Pancreas (tissue), 10 donors: ENCODE results near the gene SCAF11. TPM values are rescaled to one million over a fixed set of nuclear protein-coding genes. Genes with fewer than 3 reads are reported as not detected.

ENCODE experiments used
- ATAC-seq, 4 donors: fragments of 200-7000 bp; cut with Tn5 transposase; one replicate each; pipeline versions ENCODE4 v1.8.0 to v1.9.1; 2020; ENCODE audit warnings: mild to moderate bottlenecking in 4 of 4, moderate library complexity in 4 of 4
- DNase-seq, 6 donors: peaks; one replicate each; pipeline ENCODE4 v3.0.0-alpha.2; 2020
- FAIRE-seq: peaks from 2 replicates; lab custom pipeline; 2012; peaks lifted over from hg19 to GRCh38; lab: Jason Lieb, UNC
- H3K27ac ChIP-seq, 4 donors: fragments of 200-600 bp; sonication (generic); 1 replicate in 3 of 4; 2 replicates in 1 of 4; pipeline versions ENCODE4 v1.5.0 to v1.8.0; 2020
- H3K27me3 ChIP-seq, 4 donors: fragments of 200-600 bp; one replicate each; pipeline ENCODE4 v1.8.0; 2021
- H3K36me3 ChIP-seq, 3 donors: fragments of 200-600 bp; sonication (generic) in 1 of 3; one replicate each; pipeline versions ENCODE4 v1.5.0 to v1.8.0; 2020 to 2021
- H3K4me1 ChIP-seq, 3 donors: fragments of 200-600 bp; one replicate each; pipeline ENCODE4 v1.8.0; 2021
- H3K4me3 ChIP-seq, 4 donors: fragments of 200-600 bp; sonication (generic) in 2 of 4; one replicate each; pipeline versions ENCODE4 v1.5.0 to v1.8.0; 2020 to 2021
- H3K9me3 ChIP-seq, 4 donors: fragments of 200-600 bp; one replicate each; pipeline ENCODE4 v1.8.0; 2021
- WGBS, 2 donors: extraction: QIAGEN DNeasy Blood & Tissue Kit; methylation state at CpG; one replicate each; pipeline ENCODE4 v1.1.7; 2013; 5-methylcytosine and 5-hydroxymethylcytosine counted together
- intact Hi-C, 3 donors: fragments of 100-400 bp; cut with DNase I; formaldehyde crosslinking; loops; one replicate each; pipeline versions ENCODE4 v1.11.1 to v1.14.2; 2022
- polyA plus RNA-seq, 2 donors: library from polyadenylated mRNA; stranded (reverse); fragments of 200-250 nt; gene quantifications; one replicate each; pipeline ENCODE4 v1.2.3, GENCODE V29; 2013
- total RNA-seq, 6 donors: library from RNA; stranded (reverse); fragmentation: NEBNext Ultra II Directional in 4 of 6; extraction: Animal tissue kit (Norgen Biotek cat#: 25700) in 4 of 6; gene quantifications; one replicate each; pipeline versions ENCODE4 v1.2.1 to v1.2.4, GENCODE V29; 2021 to 2023
- TF ChIP-seq, protein P1 (sequence below), 4 donors: fragments of 200-600 bp; sonication (generic) in 3 of 4; IDR thresholded peaks; one replicate each; pipeline versions ENCODE4 v1.5.0 to v1.8.0; 2021; ENCODE audit warnings: antibody characterized with exemption in 4 of 4
- donor health status: healthy with polysubstance abuse.
- donor health status: DM: no; HTN: no; CAD: no; lungs with moderate emphysema.
- donor health status: DM: no; HTN: no; CAD: no.
- donor health status: control.
- donor health status: control.
- donor health status: Bipolar disorder and iron deficiency.
- donor health status: DM: yes; HTN: yes; CAD: no.
- donor health status: DM: no; HTN: no; CAD: no.
- donor health status: DM: no; HTN: no; CAD: no.
- donor health status: DM: yes; HTN: yes; CAD: no.

Gene SCAF11
- total and polyA plus RNA-seq, 8 donors: 13.8 to 74.2 (median 46.0) TPM

DNA sequence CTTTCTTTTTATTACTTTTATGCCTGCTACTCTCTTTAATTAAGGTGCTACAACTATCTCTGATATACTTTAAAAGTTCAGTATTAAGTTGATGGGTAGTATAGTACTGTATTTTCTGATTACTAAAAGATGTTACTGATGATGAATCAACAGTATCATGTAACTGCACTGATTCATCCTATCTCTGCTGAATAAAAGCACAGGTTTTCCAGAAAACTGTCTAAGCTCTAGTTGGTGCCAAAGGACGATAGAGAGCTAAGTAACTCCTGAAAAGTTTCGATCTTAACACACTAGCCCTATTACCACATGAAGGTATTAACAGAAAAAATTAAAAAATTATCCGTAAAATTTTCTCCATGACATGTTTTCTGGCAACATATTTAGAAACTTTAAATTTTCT is 2.1 kb downstream of the SCAF11 start:
- TF ChIP-seq, protein P1, sequence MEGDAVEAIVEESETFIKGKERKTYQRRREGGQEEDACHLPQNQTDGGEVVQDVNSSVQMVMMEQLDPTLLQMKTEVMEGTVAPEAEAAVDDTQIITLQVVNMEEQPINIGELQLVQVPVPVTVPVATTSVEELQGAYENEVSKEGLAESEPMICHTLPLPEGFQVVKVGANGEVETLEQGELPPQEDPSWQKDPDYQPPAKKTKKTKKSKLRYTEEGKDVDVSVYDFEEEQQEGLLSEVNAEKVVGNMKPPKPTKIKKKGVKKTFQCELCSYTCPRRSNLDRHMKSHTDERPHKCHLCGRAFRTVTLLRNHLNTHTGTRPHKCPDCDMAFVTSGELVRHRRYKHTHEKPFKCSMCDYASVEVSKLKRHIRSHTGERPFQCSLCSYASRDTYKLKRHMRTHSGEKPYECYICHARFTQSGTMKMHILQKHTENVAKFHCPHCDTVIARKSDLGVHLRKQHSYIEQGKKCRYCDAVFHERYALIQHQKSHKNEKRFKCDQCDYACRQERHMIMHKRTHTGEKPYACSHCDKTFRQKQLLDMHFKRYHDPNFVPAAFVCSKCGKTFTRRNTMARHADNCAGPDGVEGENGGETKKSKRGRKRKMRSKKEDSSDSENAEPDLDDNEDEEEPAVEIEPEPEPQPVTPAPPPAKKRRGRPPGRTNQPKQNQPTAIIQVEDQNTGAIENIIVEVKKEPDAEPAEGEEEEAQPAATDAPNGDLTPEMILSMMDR (IDR thresholded peaks at IDR 0.05): no peak
- Histone ChIP-seq H3K27me3 (no peaks in the 10 kb centered on the region), H3K36me3 (no peaks in the 10 kb centered on the region), H3K4me1 (peaks cover 9 to 43% (median 31%) of the 10 kb centered on the region in 3 donors), H3K9me3 (no peaks in the 10 kb centered on the region), H3K4me3 (peak overlapping the region in 1 of 4 donors; percentile 75), H3K27ac (peak overlapping the region in 1 of 4 donors; percentile 13)
- 30 to 33% methylated on average over 3 of the region's 3 CpGs for WGBS, 2 donors
- DNase-seq: no peak
- ATAC-seq: no peak
- FAIRE-seq: no peak
- intact Hi-C loops: no loop called here

DNA sequence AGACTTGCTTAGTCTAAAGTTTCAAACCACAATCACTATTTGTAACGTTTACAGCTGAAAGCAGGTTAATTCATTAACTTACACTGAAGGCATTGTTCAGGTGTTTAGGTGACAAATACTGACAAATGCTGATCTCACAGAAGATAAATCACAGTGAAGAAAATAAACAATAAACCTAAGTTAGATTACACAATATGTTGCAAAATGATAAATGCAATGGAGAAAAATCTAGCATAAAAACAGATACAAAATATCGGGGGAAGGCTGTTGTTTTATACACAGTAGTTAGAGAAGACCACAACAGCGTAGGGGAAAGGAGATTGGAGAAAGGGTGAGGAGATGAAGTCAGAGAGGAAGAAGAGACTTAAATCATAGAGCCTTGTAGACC is 3.0 kb downstream of the SCAF11 start:
- Histone ChIP-seq H3K27me3 (no peaks in the 10 kb centered on the region), H3K4me3 (no peak overlapping the region), H3K27ac (peak overlapping the region in 1 of 4 donors; percentile 36), H3K36me3 (no peaks in the 10 kb centered on the region), H3K9me3 (no peaks in the 10 kb centered on the region), H3K4me1 (peaks cover 9 to 43% (median 32%) of the 10 kb centered on the region in 3 donors)
- intact Hi-C loops: no loop called here
- FAIRE-seq (no peak), ATAC-seq (no peak), DNase-seq (no peak)
- 43 to 46% methylated on average over 3 of the region's 3 CpGs for WGBS, 2 donors
- TF ChIP-seq, protein P1 (IDR thresholded peaks at IDR 0.05): no peak

DNA sequence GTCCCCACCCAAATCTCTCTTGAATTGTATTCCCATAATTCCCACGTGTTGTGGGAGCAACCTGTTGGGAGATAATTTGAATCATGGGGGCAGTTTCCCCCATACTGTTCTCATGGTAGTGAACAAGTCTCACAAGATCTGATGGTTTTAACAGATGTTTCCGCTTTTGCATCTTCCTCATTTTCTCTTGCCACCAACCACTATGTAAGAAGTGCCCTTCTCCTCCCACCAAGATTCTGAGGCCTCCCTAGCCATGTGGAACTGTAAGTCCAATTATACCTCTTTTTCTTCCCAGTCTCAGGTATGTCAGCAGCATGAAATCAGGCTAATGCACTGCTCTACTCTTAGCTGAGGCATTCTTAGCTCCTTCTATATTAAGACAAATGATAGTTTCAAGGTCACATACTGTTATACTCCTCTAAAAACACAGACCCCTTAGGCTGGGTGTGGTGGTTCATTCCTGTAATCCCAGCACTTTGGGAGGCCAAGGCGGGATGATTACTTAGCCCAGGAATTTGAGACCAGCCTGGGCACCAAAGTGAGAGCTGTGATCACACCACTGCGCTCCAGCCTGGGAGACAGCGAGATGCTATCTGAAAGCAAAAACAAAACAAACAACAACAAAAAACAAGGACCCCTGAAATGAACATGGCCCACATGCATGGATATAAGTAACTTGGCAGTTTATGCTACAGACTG is 3.6 kb downstream of the SCAF11 start:
- H3K9me3 ChIP-seq: no peaks in the 10 kb centered on the region
- no peaks in the 10 kb centered on the region for H3K36me3 ChIP-seq
- 75 to 85% methylated on average over 5 of the region's 5 CpGs for WGBS, 2 donors
- TF ChIP-seq, protein P1 (IDR thresholded peaks at IDR 0.05): no peak
- H3K27ac ChIP-seq: peak overlapping the region in 1 of 4 donors; percentile 36
- no peak overlapping the region for H3K4me3 ChIP-seq
- intact Hi-C loops: no loop called here
- no peaks in the 10 kb centered on the region for H3K27me3 ChIP-seq
- ATAC-seq (no peak), DNase-seq (no peak), FAIRE-seq (no peak)
- peaks cover 9 to 46% (median 32%) of the 10 kb centered on the region in 3 donors for H3K4me1 ChIP-seq

DNA sequence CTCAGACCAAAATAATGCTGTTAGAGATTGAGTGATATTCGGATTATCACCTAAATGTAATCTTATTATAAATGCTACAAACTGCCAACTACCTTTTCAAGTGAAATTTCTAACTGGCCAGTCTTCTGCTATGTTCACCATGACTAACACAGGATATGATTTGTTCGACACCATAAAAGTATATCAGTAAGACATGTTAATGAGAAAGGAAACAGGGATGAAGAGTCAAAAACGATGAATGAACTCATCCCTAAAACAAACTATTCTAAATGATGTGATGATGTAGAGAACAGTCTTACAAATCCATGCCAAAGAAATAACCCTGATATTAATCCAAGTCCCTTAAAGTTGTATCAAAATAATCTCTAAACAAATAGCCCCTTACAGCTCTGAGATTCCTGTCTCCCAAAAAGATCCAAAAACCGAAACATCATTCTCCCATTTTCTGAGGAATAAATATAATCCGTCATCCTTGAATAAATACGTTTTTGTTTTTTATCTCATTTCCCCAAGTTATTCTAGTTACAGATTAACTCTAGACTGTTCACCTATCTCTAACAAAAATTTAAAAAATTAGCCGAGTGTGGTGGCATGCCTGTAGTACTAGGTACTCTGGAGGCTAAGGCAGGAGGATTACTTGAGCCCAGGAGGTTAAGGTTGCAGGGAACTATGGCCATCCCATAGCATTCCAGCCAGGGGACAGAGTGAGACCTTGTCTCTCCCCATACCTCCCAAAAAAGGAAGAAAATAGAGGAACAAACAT is 9.1 kb downstream of the SCAF11 start:
- H3K27me3 ChIP-seq: no peaks in the 10 kb centered on the region
- no peaks in the 10 kb centered on the region for H3K9me3 ChIP-seq
- TF ChIP-seq, protein P1 (IDR thresholded peaks at IDR 0.05): no peak
- WGBS, 2 donors: 28 to 33% methylated on average over 7 of the region's 7 CpGs
- FAIRE-seq (no peak), ATAC-seq (peak in 3 of 4 donors; percentile 57 to 73 (median 69)), DNase-seq (no peak)
- H3K4me1 ChIP-seq: peaks cover 4 to 50% (median 24%) of the 10 kb centered on the region in 3 donors
- intact Hi-C loops: no loop called here
- no peak overlapping the region for H3K27ac ChIP-seq
- H3K4me3 ChIP-seq: no peak overlapping the region
- H3K36me3 ChIP-seq: no peaks in the 10 kb centered on the region
